Ishikawa (cell line): ENCODE measurements around the gene CDK19.

ENCODE experiments used
- CEBPB ChIP-seq: IDR thresholded peaks from 2 replicates; pipeline ENCODE4 v1.6.1; 2012
- CREB1 ChIP-seq: IDR thresholded peaks from 2 replicates; pipeline ENCODE4 v1.6.1; 2012; ENCODE audit warnings: low read depth
- EGR1 ChIP-seq: IDR thresholded peaks from 2 replicates; pipeline ENCODE4 v1.6.1; 2012
- EP300 ChIP-seq: IDR thresholded peaks from 2 replicates; pipeline ENCODE4 v1.6.1; 2012; ENCODE audit warnings: borderline replicate concordance
- FOXM1 ChIP-seq: IDR thresholded peaks from 2 replicates; pipeline ENCODE4 v1.6.1; 2012; ENCODE audit warnings: low read depth, borderline replicate concordance
- MAX ChIP-seq: IDR thresholded peaks from 2 replicates; pipeline ENCODE4 v1.6.1; 2012
- RAD21 ChIP-seq: IDR thresholded peaks from 2 replicates; pipeline ENCODE4 v1.6.1; 2012; ENCODE audit warnings: low read depth
- TAF1 ChIP-seq: IDR thresholded peaks from 2 replicates; pipeline ENCODE4 v1.6.1; 2012; ENCODE audit warnings: low read depth, mild to moderate bottlenecking
- TEAD4 ChIP-seq: IDR thresholded peaks from 2 replicates; pipeline ENCODE4 v1.6.1; 2012
- USF1 ChIP-seq: IDR thresholded peaks from 2 replicates; pipeline ENCODE4 v1.6.1; 2012
- YY1 ChIP-seq: IDR thresholded peaks from 2 replicates; pipeline ENCODE4 v1.6.1; 2012; ENCODE audit warnings: low read depth
- ZBTB7A ChIP-seq: IDR thresholded peaks from 2 replicates; pipeline ENCODE4 v1.6.1; 2012; ENCODE audit warnings: low read depth
- TF ChIP-seq, protein P1 (sequence below): IDR thresholded peaks from 2 replicates; pipeline ENCODE4 v1.6.1; 2012; ENCODE audit warnings: low read depth, mild to moderate bottlenecking

GRCh38 chr6:110674096-110674495, 141.2 kb downstream of the CDK19 start:
- TF ChIP-seq CREB1 (no peak), RAD21 (no peak), EGR1 (no peak), CEBPB (no peak), MAX (no peak), TAF1 (no peak), EP300 (no peak), YY1 (no peak), FOXM1 (no peak), USF1 (no peak), TEAD4 (no peak), ZBTB7A (no peak)
- TF ChIP-seq, protein P1, sequence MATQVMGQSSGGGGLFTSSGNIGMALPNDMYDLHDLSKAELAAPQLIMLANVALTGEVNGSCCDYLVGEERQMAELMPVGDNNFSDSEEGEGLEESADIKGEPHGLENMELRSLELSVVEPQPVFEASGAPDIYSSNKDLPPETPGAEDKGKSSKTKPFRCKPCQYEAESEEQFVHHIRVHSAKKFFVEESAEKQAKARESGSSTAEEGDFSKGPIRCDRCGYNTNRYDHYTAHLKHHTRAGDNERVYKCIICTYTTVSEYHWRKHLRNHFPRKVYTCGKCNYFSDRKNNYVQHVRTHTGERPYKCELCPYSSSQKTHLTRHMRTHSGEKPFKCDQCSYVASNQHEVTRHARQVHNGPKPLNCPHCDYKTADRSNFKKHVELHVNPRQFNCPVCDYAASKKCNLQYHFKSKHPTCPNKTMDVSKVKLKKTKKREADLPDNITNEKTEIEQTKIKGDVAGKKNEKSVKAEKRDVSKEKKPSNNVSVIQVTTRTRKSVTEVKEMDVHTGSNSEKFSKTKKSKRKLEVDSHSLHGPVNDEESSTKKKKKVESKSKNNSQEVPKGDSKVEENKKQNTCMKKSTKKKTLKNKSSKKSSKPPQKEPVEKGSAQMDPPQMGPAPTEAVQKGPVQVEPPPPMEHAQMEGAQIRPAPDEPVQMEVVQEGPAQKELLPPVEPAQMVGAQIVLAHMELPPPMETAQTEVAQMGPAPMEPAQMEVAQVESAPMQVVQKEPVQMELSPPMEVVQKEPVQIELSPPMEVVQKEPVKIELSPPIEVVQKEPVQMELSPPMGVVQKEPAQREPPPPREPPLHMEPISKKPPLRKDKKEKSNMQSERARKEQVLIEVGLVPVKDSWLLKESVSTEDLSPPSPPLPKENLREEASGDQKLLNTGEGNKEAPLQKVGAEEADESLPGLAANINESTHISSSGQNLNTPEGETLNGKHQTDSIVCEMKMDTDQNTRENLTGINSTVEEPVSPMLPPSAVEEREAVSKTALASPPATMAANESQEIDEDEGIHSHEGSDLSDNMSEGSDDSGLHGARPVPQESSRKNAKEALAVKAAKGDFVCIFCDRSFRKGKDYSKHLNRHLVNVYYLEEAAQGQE: no peak
